GM21619 (cell line): ENCODE results near the gene AUTS2.
"Not testable (repeated sequence)": the region's sequence is repeated elsewhere in the genome, so short reads cannot be mapped to it uniquely, and the experiment has no call there.

ENCODE experiments used
- ATAC-seq: cut with Tn5 transposase; IDR thresholded peaks from one replicate; pipeline ENCODE4 v1.9.1; 2021; ENCODE audit not compliant: unreplicated experiment

AUTS2 gene

GRCh38 chr7:70627461-70627860, 1029.2 kb downstream of the AUTS2 start:
- no peak for ATAC-seq

- no peak for ATAC-seq
These were observed 1032.2 kb downstream of the AUTS2 start for GRCh38 chr7:70630440-70630817.

GRCh38 chr7:70630818-70631457, 1032.7 kb downstream of the AUTS2 start:
- ATAC-seq = no peak

DNA sequence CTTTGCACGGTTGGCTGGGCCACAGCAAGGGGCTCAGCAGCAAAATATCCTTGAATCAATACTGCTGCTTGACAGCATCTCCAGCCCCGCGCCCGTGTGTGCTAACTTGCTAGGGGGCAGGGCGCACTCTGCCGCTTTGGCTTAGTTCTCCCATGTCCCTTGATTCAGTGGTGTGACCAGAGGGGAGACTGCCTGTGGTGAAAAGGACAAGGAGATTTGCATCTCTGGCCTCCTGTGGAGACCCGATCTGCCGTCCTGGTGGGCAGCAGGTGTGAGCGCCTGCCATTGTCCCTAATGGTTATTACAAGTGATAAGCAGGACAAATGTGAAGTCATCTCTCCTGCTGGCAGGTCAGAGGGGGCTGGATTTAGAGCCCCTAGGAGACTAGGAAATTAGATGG, 1033.4 kb downstream of the AUTS2 start:
- no peak for ATAC-seq

DNA sequence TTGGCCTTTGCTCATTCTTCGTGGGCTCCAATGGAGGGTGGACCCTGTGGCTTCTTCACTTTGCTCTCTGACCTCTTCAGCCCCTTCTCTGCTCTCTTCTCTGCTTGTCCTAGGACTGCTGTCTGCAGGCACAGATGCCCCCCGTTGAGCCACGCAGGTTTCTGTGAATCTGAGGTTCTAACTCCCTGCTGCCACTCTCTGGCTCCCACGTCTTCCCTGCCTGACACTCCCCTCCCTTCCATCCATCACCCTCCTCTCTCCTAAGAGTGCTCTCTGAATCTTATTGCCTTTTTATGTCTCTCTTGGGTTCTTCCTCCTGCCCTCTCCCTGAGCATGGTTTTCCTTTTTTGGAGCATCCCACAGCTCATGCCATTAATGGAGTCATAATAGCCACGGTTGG, 1034.1 kb downstream of the AUTS2 start:
- no peak for ATAC-seq

GRCh38 chr7:70634071-70634470, 1035.8 kb downstream of the AUTS2 start:
- no peak for ATAC-seq

- no peak for ATAC-seq
These were observed 1036.4 kb downstream of the AUTS2 start for GRCh38 chr7:70634610-70635068.

DNA sequence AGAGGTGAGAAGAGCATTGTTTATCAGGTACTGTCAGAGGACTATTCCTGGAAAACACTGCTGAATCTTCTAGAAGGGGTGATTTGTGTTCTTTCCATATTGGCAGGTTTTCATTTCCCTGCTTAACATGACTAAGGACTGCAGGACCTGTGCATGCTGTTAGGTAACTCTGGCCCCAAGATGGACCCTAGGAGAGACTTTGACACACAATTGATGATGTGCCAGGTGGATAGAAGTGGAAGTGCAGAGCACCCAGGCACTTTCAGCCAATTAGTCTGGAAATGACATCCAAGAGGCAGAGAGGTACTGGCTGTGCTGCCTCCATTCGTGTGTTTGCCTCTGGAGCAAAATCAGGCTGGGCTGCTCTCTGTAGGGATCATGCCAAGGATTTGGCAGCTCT, 1037.4 kb downstream of the AUTS2 start:
- no peak for ATAC-seq

DNA sequence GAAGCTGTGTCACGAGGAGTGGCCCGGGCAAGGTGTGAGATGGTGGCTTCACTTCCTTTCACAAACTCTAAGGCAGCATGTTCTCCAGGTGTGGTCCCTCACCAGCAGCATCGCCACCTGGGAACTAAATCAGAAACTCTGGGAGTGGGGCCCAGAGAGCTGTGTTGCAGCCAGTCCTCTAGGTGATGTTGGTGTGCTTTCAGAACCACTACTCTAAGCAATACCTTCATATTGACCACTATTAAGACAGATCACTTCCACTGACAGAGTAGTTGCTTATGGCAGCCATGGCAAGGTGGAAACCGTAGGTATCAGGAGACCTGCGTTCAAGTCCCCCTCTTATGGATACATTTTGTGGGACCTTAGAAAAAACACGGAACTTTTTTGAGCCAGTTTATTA, 1037.9 kb downstream of the AUTS2 start:
- no peak for ATAC-seq

GRCh38 chr7:70637726-70638125, 1039.5 kb downstream of the AUTS2 start:
- ATAC-seq = no peak

- ATAC-seq = no peak
These were observed 1040.2 kb downstream of the AUTS2 start for GRCh38 chr7:70638158-70639107.

- no peak for ATAC-seq
These were observed 1042.1 kb downstream of the AUTS2 start for GRCh38 chr7:70640266-70640833.

DNA sequence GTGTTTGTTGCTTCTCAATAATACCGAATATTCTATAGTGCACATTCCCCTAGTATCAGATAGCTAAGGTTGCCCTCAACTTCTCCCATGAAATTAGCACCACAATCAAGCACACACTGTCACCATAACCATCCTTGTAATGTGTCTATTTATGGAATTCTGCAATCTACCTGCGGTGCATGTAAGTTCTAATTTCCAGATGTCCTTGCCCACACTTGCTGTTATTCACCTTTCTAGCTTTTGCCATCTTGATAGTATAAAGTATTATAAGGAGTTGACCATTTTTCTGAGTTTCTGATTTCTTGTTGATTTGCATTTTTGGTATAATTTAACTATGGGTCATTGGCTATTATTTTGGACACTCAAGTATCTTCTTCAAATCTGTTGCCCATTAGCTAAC, 1043.6 kb downstream of the AUTS2 start:
- ATAC-seq = no peak

DNA sequence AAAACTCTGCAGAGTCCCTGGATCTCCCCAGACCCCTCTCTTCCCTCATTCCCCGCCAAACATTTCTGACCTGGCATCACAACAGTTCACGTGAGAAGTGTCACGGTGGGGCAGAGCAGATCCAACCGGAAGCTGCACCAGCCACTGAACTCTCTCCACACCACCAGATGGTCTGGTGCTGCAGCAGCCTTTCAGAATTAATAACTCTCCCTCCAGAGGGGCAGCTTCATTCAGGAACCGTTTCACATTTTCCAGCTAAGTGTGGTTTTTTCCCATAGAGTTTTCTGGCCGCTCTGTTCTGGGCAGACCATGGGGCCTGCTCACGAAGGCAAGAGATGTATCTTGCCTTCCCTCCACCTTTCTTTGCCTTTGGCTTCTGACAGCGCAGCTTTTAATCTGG, 1047.0 kb downstream of the AUTS2 start:
- no peak for ATAC-seq

DNA sequence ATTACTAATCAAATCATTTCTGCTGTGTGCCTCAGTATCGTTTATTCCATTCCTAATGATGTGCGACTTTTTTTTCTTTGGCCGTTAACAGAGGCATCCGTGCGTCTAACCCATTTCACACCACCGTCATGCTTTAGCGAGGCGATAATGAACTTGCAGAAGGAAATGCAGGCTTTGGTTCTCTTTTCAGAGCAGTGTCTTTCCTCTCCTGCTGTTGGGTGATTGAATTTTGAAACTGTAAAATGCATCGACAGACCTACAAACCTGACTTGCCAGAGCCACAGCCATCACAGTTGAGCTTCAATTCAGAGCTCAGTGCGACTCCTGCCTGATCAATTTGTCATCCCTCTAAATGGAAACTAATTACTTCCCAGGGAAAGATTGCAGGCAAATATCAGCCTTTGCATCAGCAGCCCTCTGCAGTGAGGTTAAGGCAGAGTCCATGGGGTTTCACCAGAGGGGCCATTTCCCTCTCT, 1047.6 kb downstream of the AUTS2 start:
- ATAC-seq = no peak

DNA sequence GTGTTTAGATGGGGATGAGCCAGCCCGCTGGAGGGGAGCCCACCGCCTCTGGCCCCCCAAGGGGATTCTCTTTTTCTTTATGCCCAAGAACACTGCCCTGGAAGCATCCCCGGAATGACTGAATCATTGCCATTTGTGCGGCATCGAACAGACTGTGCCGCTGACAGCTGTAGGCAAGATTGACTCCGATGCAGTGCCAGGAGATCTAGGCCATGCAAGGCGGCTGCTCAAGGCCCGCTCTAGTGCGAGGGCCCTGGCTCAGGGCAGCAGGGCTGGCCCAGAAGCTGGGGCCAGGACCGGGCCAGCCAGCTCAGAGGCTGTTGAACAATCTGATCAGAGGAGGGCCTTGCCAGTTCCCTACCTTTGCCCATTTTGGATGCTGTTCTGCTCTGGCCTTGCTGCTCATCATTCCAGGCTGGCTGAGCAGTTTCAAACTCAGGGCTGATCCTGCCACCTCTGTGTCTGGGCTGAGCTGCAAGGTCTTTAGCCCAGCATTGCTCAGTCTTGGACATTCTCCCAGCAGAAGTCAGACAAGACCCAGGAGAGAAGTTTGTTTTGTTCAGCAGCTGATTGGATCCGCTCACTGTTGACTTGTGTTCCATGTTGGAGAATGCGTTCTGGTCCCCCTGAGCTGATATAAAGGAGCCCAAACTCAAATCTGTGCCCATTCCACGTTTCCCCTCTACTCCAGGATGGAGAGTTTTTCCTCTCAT, 1048.4 kb downstream of the AUTS2 start:
- no peak for ATAC-seq

- peak; percentile 90 for ATAC-seq
These were observed 1049.7 kb downstream of the AUTS2 start for GRCh38 chr7:70647801-70648498.

GRCh38 chr7:70648499-70648861, 1050.2 kb downstream of the AUTS2 start:
- ATAC-seq = not testable (repeated sequence)

DNA sequence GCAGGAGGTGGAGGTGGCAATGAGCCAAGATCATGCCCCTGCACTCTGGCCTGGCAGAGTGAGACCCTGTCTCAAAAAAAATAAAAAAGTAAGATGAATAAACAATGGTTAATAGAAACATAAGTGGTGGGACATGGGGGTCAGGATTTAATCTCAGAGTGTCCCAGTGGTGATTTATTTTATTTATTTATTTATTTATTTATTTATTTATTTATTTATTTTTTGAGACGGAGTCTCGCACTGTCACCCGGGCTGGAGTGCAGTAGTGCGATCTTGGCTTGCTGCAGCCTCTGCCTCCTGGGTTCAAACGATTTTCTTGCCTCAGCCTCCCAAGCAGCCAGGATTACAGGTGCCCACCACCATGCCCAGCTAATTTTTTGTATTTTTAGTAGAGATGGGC, 1051.0 kb downstream of the AUTS2 start:
- ATAC-seq = no peak

GRCh38 chr7:70654146-70654545, 1055.9 kb downstream of the AUTS2 start:
- ATAC-seq = no peak

- no peak for ATAC-seq
These were observed 1056.7 kb downstream of the AUTS2 start for GRCh38 chr7:70654979-70655378.
